HTERT RPE-1 (cell line): ENCODE results near the gene FOXC2.

Experiments used
- in situ Hi-C: fragments of 300-500 bp; cut with MboI; formaldehyde crosslinking; loops from 4 replicates; pipeline ENCODE4 v1.14.3; 2020; ENCODE audit warnings: low sequenced_read_pairs

FOXC2 gene

GRCh38 chr16:86555704-86556075 lies 10.9 kb upstream of the FOXC2 start:
- in situ Hi-C loops = no loop called here

- in situ Hi-C loops = no loop called here
Observed at GRCh38 chr16:86556576-86556975, 10.1 kb upstream of the FOXC2 start.

- in situ Hi-C loops = no loop called here
Observed at GRCh38 chr16:86557587-86557986, 9.0 kb upstream of the FOXC2 start.

GRCh38 chr16:86558355-86559193 lies 8.1 kb upstream of the FOXC2 start:
- in situ Hi-C loops = no loop called here

GRCh38 chr16:86559802-86560305 lies 6.8 kb upstream of the FOXC2 start:
- in situ Hi-C loops = no loop called here

- in situ Hi-C loops = no loop called here
Observed at GRCh38 chr16:86562356-86562755, 4.3 kb upstream of the FOXC2 start.

- in situ Hi-C loops = no loop called here
Observed at GRCh38 chr16:86563469-86564345, 2.9 kb upstream of the FOXC2 start.

- in situ Hi-C loops = no loop called here
Observed at GRCh38 chr16:86565181-86565631, 1.4 kb upstream of the FOXC2 start.

GRCh38 chr16:86565644-86566511 lies 751 bp upstream of the FOXC2 start:
- in situ Hi-C loops = no loop called here

- in situ Hi-C loops = no loop called here
Observed at GRCh38 chr16:86566966-86567700, 504 bp downstream of the FOXC2 start.

GRCh38 chr16:86567701-86568581 lies 1.3 kb downstream of the FOXC2 start:
- in situ Hi-C loops = no loop called here

- in situ Hi-C loops = no loop called here
Observed at GRCh38 chr16:86568677-86569623, 2.3 kb downstream of the FOXC2 start.

GRCh38 chr16:86569701-86570447 lies 3.2 kb downstream of the FOXC2 start:
- in situ Hi-C loops = no loop called here

- in situ Hi-C loops = no loop called here
Observed at GRCh38 chr16:86570558-86571529, 4.2 kb downstream of the FOXC2 start.

- in situ Hi-C loops = no loop called here
Observed at GRCh38 chr16:86571530-86571915, 4.9 kb downstream of the FOXC2 start.

- in situ Hi-C loops = no loop called here
Observed at GRCh38 chr16:86572041-86572521, 5.5 kb downstream of the FOXC2 start.
